HCT116 (cell line): ENCODE results near the gene GALNS. TPM values are rescaled to one million over a fixed set of nuclear protein-coding genes. Genes with fewer than 3 reads are reported as not detected.

ENCODE experiments used
- ATAC-seq: fragments of 200-7000 bp; cut with Tn5 transposase; 2 replicates; pipeline ENCODE4 v1.9.1; 2020; ENCODE audit warnings: mild to moderate bottlenecking, moderate library complexity
- BruUV-seq: library from RNA; stranded (reverse); fragments of 400-500 nt; replicated peaks from 2 replicates; lab custom pipeline; 2021; lab: Mats Ljungman, UMichigan
- CTCF ChIA-PET: fragments of 300-600 bp; sonication (Branson Sonifier 250); formaldehyde crosslinking; loops from one replicate; lab custom pipeline; 2021; ENCODE audit warnings: antibody characterized with exemption; lab: Charles Lee
- POLR2A ChIA-PET: fragments of 300-600, 350-600 bp; sonication (Branson Sonifier 250); formaldehyde crosslinking; loops from one replicate; lab custom pipeline; 2021; ENCODE audit warnings: antibody characterized with exemption; lab: Charles Lee
- RAD21 ChIA-PET, 2 experiments: fragments of 300-600 bp; sonication (Branson Sonifier 250); formaldehyde crosslinking; loops; one replicate each; lab custom pipeline; 2023; ENCODE audit warnings: low total read pairs in 2 of 2; ENCODE audit not compliant: uncharacterized antibody in 2 of 2, unreplicated experiment in 2 of 2, low non-redundant PET in 1 of 2; lab: Charles Lee
- DNase-seq: peaks from one replicate; pipeline ENCODE4 v3.0.0-alpha.2; 2010; ENCODE audit warnings: low read depth, low spot score
- H2AFZ ChIP-seq: fragments of 200-600 bp; shearing (Covaris generic), sonication (generic); 2 replicates; pipeline ENCODE4 v1.6.1; 2017; ENCODE audit warnings: low read depth, mixed run types, mixed read lengths, antibody characterized with exemption, low read length; ENCODE audit not compliant: poor library complexity, severe bottlenecking
- H3K27ac ChIP-seq: 2 replicates; pipeline ENCODE4 v1.5.1; 2012; ENCODE audit warnings: low read depth, low read length
- H3K27me3 ChIP-seq: fragments of 200-600 bp; sonication (generic); 2 replicates; pipeline ENCODE4 v1.6.1; 2016; ENCODE audit warnings: mixed run types, low read length, mixed read lengths; ENCODE audit not compliant: insufficient read depth
- H3K36me3 ChIP-seq, 2 experiments: fragments of 200-500 bp in 1 of 2; fragments of 200-600 bp in 1 of 2; sonication (Bioruptor generic) in 1 of 2; sonication (generic) in 1 of 2; 2 replicates each; pipeline versions ENCODE4 v1.5.1 to v1.6.1; 2014 to 2016; ENCODE audit warnings: low read length in 2 of 2, inconsistent platforms in 1 of 2, mixed read lengths in 1 of 2, mixed run types in 1 of 2; ENCODE audit not compliant: insufficient read depth in 2 of 2, control insufficient read depth in 1 of 2
- H3K4me1 ChIP-seq, 2 experiments: fragments of 200-600 bp in 1 of 2; sonication (generic) in 1 of 2; 2 replicates each; pipeline versions ENCODE4 v1.5.1 to v1.6.1; 2012 to 2017; ENCODE audit warnings: low read length in 2 of 2, inconsistent platforms in 1 of 2, mild to moderate bottlenecking in 1 of 2, mixed read lengths in 1 of 2, mixed run types in 1 of 2, moderate library complexity in 1 of 2; ENCODE audit not compliant: insufficient read depth in 2 of 2, control insufficient read depth in 1 of 2
- H3K4me2 ChIP-seq: fragments of 200-600 bp; sonication (generic); 2 replicates; pipeline ENCODE4 v1.6.1; 2017; ENCODE audit warnings: mixed run types, low read length, mixed read lengths
- H3K4me3 ChIP-seq, 2 experiments: fragments of 200-600 bp in 1 of 2; sonication (generic) in 1 of 2; replicated peaks in 1 of 2; 2 replicates each; pipeline ENCODE4 v1.5.1; 2011 to 2016; ENCODE audit warnings: low read length in 2 of 2, control low read depth in 1 of 2, low read depth in 1 of 2, mild to moderate bottlenecking in 1 of 2, mixed read lengths in 1 of 2, mixed run types in 1 of 2
- H3K79me2 ChIP-seq: fragments of 200-600 bp; sonication (generic); 2 replicates; pipeline ENCODE4 v1.6.1; 2017; ENCODE audit warnings: mild to moderate bottlenecking, mixed run types, low read length, moderate library complexity, mixed read lengths; ENCODE audit not compliant: insufficient read depth
- H3K9ac ChIP-seq: fragments of 200-600 bp; sonication (generic); 2 replicates; pipeline ENCODE4 v1.6.1; 2016; ENCODE audit warnings: low read length, mixed read lengths
- H3K9me2 ChIP-seq: fragments of 200-600 bp; sonication (generic), shearing (Covaris generic); 2 replicates; pipeline ENCODE4 v1.6.1; 2017; ENCODE audit warnings: mixed run types, mild to moderate bottlenecking, moderate library complexity; ENCODE audit not compliant: insufficient read depth
- H3K9me3 ChIP-seq, 2 experiments: fragments of 200-500 bp in 1 of 2; fragments of 200-600 bp in 1 of 2; sonication (Bioruptor generic) in 1 of 2; sonication (generic) in 1 of 2; 2 replicates each; pipeline ENCODE4 v1.6.1; 2014 to 2017; ENCODE audit warnings: low read length in 2 of 2, mixed read lengths in 2 of 2, inconsistent platforms in 1 of 2, low read depth in 1 of 2, mild to moderate bottlenecking in 1 of 2, mixed run types in 1 of 2, moderate library complexity in 1 of 2; ENCODE audit not compliant: control insufficient read depth in 1 of 2, insufficient read depth in 1 of 2
- H4K20me1 ChIP-seq: fragments of 200-600 bp; sonication (generic), shearing (Covaris generic); 2 replicates; pipeline ENCODE4 v1.6.1; 2017; ENCODE audit warnings: mixed run types, mild to moderate bottlenecking, moderate library complexity; ENCODE audit not compliant: insufficient read depth
- EGR1 ChIP-seq: IDR thresholded peaks from 2 replicates; pipeline ENCODE4 v1.6.1; 2012; ENCODE audit warnings: low read depth
- FOSL1 ChIP-seq: IDR thresholded peaks from 2 replicates; pipeline ENCODE4 v1.6.1; 2012; ENCODE audit warnings: low read depth
- JUND ChIP-seq: IDR thresholded peaks from 2 replicates; pipeline ENCODE4 v1.6.1; 2012
- POLR2AphosphoS5 ChIP-seq: IDR thresholded peaks from 2 replicates; pipeline ENCODE4 v1.6.1; 2011; ENCODE audit warnings: mild to moderate bottlenecking, low read depth, low read length, moderate library complexity
- TCF7L2 ChIP-seq: IDR thresholded peaks from 2 replicates; pipeline ENCODE4 v1.7.0; 2011; ENCODE audit warnings: borderline replicate concordance, inconsistent platforms; ENCODE audit not compliant: insufficient read depth, insufficient read length; ENCODE audit errors: extremely low read depth
- ZFX ChIP-seq: fragments of 450-650 bp; IDR thresholded peaks from 2 replicates; pipeline ENCODE4 v1.6.1; 2017
- intact Hi-C: fragments of 100-400 bp; cut with micrococcal nuclease; formaldehyde crosslinking; loops from 2 replicates; pipeline ENCODE4 v1.10.0; 2022
- total RNA-seq: library from RNA; stranded (reverse); gene quantifications from one replicate; pipeline ENCODE4 v1.2.1, GENCODE V29; 2021; ENCODE audit not compliant: unreplicated experiment
- TF ChIP-seq, protein P1 (sequence below), 3 experiments: fragments of 200-600 bp in 1 of 3; sonication (generic) in 1 of 3; IDR thresholded peaks in 2 of 3; conservative IDR thresholded peaks in 1 of 3; 2 replicates each; pipeline ENCODE4 v1.5.1; 2012 to 2017; ENCODE audit warnings: low read depth in 2 of 3, low read length in 2 of 3, antibody characterized with exemption in 1 of 3, borderline replicate concordance in 1 of 3, control low read depth in 1 of 3, mild to moderate bottlenecking in 1 of 3, mixed read lengths in 1 of 3, mixed run types in 1 of 3, moderate library complexity in 1 of 3; ENCODE audit not compliant: insufficient read depth in 1 of 3

Gene GALNS
- total RNA-seq, 1 experiment from 2014 or later, result 44.6 TPM

DNA sequence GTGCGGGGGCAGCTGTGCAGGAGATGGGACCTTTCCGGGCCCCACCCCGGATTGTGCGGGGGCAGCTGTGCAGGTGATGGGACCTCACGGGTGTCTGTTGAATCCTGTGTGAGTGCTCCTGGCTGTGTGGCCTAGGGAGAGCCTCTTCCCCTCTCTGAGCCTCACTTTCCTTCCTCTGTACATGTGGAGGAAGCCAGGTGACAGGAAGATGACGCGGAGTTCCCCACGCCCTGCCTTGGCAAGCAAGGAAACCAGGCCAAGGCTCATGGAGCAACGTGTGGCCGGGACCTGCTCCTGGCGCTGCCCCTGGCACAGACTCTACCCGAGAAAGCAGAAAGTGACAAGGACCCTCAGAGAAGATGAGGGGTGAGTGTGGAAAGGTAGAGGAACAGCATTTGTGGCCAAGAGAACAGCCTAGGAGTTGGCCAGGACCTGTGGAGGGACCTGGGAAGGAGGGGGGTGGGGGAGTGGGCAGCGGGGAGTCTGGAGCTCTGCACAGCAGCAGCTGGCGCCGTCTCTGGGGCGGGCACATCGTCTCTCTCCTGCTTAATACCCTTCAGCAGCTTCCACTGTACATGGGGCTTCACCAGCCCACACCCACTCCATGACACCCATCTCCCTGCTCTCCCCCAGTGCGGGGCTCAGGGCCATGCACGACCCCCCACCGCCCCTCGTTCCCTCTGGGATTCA lies 48.1 kb upstream of the GALNS start (continued):
- TF ChIP-seq, protein P1, sequence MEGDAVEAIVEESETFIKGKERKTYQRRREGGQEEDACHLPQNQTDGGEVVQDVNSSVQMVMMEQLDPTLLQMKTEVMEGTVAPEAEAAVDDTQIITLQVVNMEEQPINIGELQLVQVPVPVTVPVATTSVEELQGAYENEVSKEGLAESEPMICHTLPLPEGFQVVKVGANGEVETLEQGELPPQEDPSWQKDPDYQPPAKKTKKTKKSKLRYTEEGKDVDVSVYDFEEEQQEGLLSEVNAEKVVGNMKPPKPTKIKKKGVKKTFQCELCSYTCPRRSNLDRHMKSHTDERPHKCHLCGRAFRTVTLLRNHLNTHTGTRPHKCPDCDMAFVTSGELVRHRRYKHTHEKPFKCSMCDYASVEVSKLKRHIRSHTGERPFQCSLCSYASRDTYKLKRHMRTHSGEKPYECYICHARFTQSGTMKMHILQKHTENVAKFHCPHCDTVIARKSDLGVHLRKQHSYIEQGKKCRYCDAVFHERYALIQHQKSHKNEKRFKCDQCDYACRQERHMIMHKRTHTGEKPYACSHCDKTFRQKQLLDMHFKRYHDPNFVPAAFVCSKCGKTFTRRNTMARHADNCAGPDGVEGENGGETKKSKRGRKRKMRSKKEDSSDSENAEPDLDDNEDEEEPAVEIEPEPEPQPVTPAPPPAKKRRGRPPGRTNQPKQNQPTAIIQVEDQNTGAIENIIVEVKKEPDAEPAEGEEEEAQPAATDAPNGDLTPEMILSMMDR (IDR thresholded peaks at IDR 0.05 in 2 of 3, conservative IDR thresholded peaks at IDR 0.05 in 1 of 3; ENCODE audit: borderline replicate concordance in 1 of 3, insufficient read depth in 1 of 3, low read depth in 2 of 3, low read length in 2 of 3), result no peak
- TF ChIP-seq ZFX (no peak; the same call in 1 of the 2 replicates), JUND (no peak), POLR2AphosphoS5 (no peak), EGR1 (no peak), FOSL1 (no peak)

DNA sequence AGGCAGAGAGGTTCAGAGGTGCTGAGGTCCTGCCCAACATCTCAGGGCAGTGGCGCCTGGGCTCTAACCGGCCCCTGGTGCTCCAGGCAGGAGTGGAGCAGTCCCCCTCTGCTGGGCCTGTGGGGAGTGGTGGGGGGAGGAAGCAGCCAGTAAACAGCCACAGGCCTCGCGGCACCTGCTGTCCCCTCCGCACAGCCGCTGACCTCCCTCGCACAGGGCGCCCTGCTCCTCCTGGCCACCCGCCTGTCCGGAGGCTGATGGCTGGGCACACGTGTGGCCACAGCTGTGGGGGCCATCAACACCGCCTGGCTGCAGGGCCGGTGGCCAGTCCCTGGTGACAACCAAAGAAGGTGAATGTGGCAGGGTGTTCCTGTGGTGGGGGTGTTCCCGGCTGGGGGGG lies 46.5 kb upstream of the GALNS start:
- CTCF ChIA-PET, result no interaction called here
- Histone ChIP-seq H4K20me1 (no peaks in the 10 kb centered on the region), H2AFZ (no peak overlapping the region), H3K9ac (no peak overlapping the region), H3K4me3 (no peak overlapping the region), H3K27ac (no peak overlapping the region; the same call in 1 of the 2 replicates), H3K4me2 (no peak overlapping the region), H3K4me1 (peaks cover 12 to 31% of the 10 kb centered on the region in 2 experiments), H3K36me3 (no peaks in the 10 kb centered on the region), H3K9me2 (no peaks in the 10 kb centered on the region), H3K9me3 (no peaks in the 10 kb centered on the region), H3K27me3 (no peaks in the 10 kb centered on the region), H3K79me2 (no peaks in the 10 kb centered on the region)
- TF ChIP-seq TCF7L2, result no peak
- no TSS peak for BruUV-seq
- RAD21 ChIA-PET, result no interaction called here
- no peak for DNase-seq
- intact Hi-C loops, result no loop called here
- ATAC-seq, result no peak
- POLR2A ChIA-PET, result no interaction called here
